Liver (tissue), 9 donors: Measurements from ENCODE around the gene SLC16A2. TPM values are rescaled to one million over a fixed set of nuclear protein-coding genes. Genes with fewer than 3 reads are reported as not detected.

Source experiments
- DNase-seq: peaks from one replicate; pipeline ENCODE4 v3.0.0-alpha.2; 2017; ENCODE audit warnings: low spot score
- H3K27ac ChIP-seq, 2 donors: one replicate each; pipeline ENCODE4 v1.7.0; 2013; ENCODE audit warnings: inconsistent platforms in 2 of 2, low read length in 2 of 2, control low read depth in 1 of 2, low read depth in 1 of 2, mild to moderate bottlenecking in 1 of 2
- H3K27me3 ChIP-seq, 4 donors: one replicate each; pipeline versions ENCODE4 v1.6.1 to v1.7.0; 2013; ENCODE audit warnings: low read length in 3 of 4, inconsistent platforms in 1 of 4, mild to moderate bottlenecking in 1 of 4, moderate library complexity in 1 of 4; ENCODE audit not compliant: control insufficient read depth in 4 of 4, insufficient read depth in 4 of 4
- H3K36me3 ChIP-seq, 4 donors: one replicate each; pipeline versions ENCODE4 v1.6.1 to v1.7.0; 2013; ENCODE audit warnings: low read length in 3 of 4, mild to moderate bottlenecking in 3 of 4, low read depth in 1 of 4, moderate library complexity in 1 of 4; ENCODE audit not compliant: control insufficient read depth in 4 of 4, insufficient read depth in 3 of 4
- H3K4me1 ChIP-seq, 4 donors: one replicate each; pipeline versions ENCODE4 v1.6.1 to v1.7.0; 2013; ENCODE audit warnings: low read length in 3 of 4, mild to moderate bottlenecking in 3 of 4, moderate library complexity in 1 of 4; ENCODE audit not compliant: control insufficient read depth in 4 of 4, insufficient read depth in 4 of 4
- H3K4me3 ChIP-seq, 3 donors: one replicate each; pipeline versions ENCODE4 v1.6.1 to v1.7.0; 2013; ENCODE audit warnings: low read length in 3 of 3, control low read depth in 1 of 3, low read depth in 1 of 3, mild to moderate bottlenecking in 1 of 3
- H3K9ac ChIP-seq, 2 donors: one replicate each; pipeline ENCODE4 v1.7.0; 2013; ENCODE audit warnings: low read length in 2 of 2, mild to moderate bottlenecking in 2 of 2, moderate library complexity in 2 of 2, control low read depth in 1 of 2, low read depth in 1 of 2
- H3K9me3 ChIP-seq, 4 donors: one replicate each; pipeline versions ENCODE4 v1.6.1 to v1.7.0; 2013; ENCODE audit warnings: low read length in 3 of 4; ENCODE audit not compliant: control insufficient read depth in 4 of 4
- ATF3 ChIP-seq: IDR thresholded peaks from 2 replicates; pipeline ENCODE4 v1.6.1; 2016; ENCODE audit warnings: antibody characterized with exemption
- EGR1 ChIP-seq, 2 donors: IDR thresholded peaks; 2 replicates each; pipeline ENCODE4 v1.6.1; 2016 to 2018; ENCODE audit warnings: antibody characterized with exemption in 2 of 2, low read depth in 2 of 2
- GABPA ChIP-seq, 2 donors: IDR thresholded peaks in 1 of 2; conservative IDR thresholded peaks in 1 of 2; 2 replicates each; pipeline ENCODE4 v1.6.1; 2016; ENCODE audit warnings: antibody characterized with exemption in 2 of 2, mild to moderate bottlenecking in 1 of 2, moderate library complexity in 1 of 2
- HNF4A ChIP-seq, 2 donors: conservative IDR thresholded peaks; 2 replicates each; pipeline ENCODE4 v1.6.1; 2016; ENCODE audit warnings: antibody characterized with exemption in 2 of 2, mild to moderate bottlenecking in 2 of 2
- JUND ChIP-seq, 2 donors: IDR thresholded peaks; 2 replicates each; pipeline ENCODE4 v1.6.1; 2016; ENCODE audit warnings: antibody characterized with exemption in 2 of 2
- REST ChIP-seq: IDR thresholded peaks from 2 replicates; pipeline ENCODE4 v1.6.1; 2016; ENCODE audit warnings: antibody characterized with exemption, mild to moderate bottlenecking
- RXRA ChIP-seq, 2 donors: IDR thresholded peaks; 2 replicates each; pipeline ENCODE4 v1.6.1; 2017 to 2018; ENCODE audit warnings: antibody characterized with exemption in 2 of 2, mild to moderate bottlenecking in 1 of 2
- SP1 ChIP-seq: IDR thresholded peaks from 2 replicates; pipeline ENCODE4 v1.6.1; 2018; ENCODE audit warnings: antibody characterized with exemption, mild to moderate bottlenecking
- YY1 ChIP-seq: IDR thresholded peaks from 2 replicates; pipeline ENCODE4 v1.6.1; 2016; ENCODE audit warnings: antibody characterized with exemption, mild to moderate bottlenecking
- ZBTB33 ChIP-seq: IDR thresholded peaks from 2 replicates; pipeline ENCODE4 v1.6.1; 2016; ENCODE audit warnings: antibody characterized with exemption
- WGBS: extraction: QIAGEN DNeasy Blood & Tissue Kit; methylation state at CpG from one replicate; pipeline ENCODE4 v1.1.7; 2013; 5-methylcytosine and 5-hydroxymethylcytosine counted together
- polyA plus RNA-seq, 2 donors: library from polyadenylated mRNA; stranded (reverse) in 1 of 2; unstranded in 1 of 2; fragments of 200-250 nt in 1 of 2; fragments of >200 nt in 1 of 2; fragmentation: Nextera tagmentation in 1 of 2; extraction: Ambion mirVana in 1 of 2; gene quantifications; one replicate each; pipeline versions ENCODE4 v1.2.1 to v1.2.3, GENCODE V29; 2013 to 2015
- total RNA-seq, 2 donors: library from RNA; depleted of rRNA; stranded (reverse); fragments of >200 nt; gene quantifications; one replicate each; pipeline ENCODE4 v1.2.3, GENCODE V29; 2014
- donor health status: healthy.
- donor health status: healthy.
- donor health status: healthy.
- donor health status: healthy.
- donor health status: healthy.

The SLC16A2 gene
- total and polyA plus RNA-seq, 4 donors: 10.0 to 32.7 (median 21.9) TPM

GRCh38 chrX:74419864-74420195, 1.5 kb upstream of the SLC16A2 start:
- Histone ChIP-seq H3K36me3 (no peaks in the 10 kb centered on the region), H3K27ac (peak overlapping the region; percentile 88 to 93), H3K4me3 (peak overlapping the region in 2 of 3 donors; percentile 66 to 75), H3K9me3 (no peaks in the 10 kb centered on the region), H3K4me1 (peaks cover 0 to 28% (median 11%) of the 10 kb centered on the region in 4 donors), H3K9ac (no peak overlapping the region), H3K27me3 (no peaks in the 10 kb centered on the region)
- TF ChIP-seq RXRA (IDR thresholded peaks at IDR 0.05): no peak
- TF ChIP-seq JUND (IDR thresholded peaks at IDR 0.05): no peak
- TF ChIP-seq ATF3: no peak
- no peak for TF ChIP-seq GABPA (IDR thresholded peaks at IDR 0.05 in 1 of 2, conservative IDR thresholded peaks at IDR 0.05 in 1 of 2)
- no peak for TF ChIP-seq SP1
- TF ChIP-seq EGR1 (IDR thresholded peaks at IDR 0.05; ENCODE audit: low read depth in 2 of 2): no peak
- no peak for TF ChIP-seq REST
- DNase-seq: no peak
- WGBS: 9% methylated on average over 20 of the region's 20 CpGs

GRCh38 chrX:74420196-74421035, 877 bp upstream of the SLC16A2 start:
- no peaks in the 10 kb centered on the region for H3K36me3 ChIP-seq
- H3K27ac ChIP-seq: peak overlapping the region; percentile 88 to 93
- DNase-seq: peak; percentile 36
- TF ChIP-seq JUND (IDR thresholded peaks at IDR 0.05): no peak
- TF ChIP-seq HNF4A (conservative IDR thresholded peaks at IDR 0.05): peak; percentile 15 to 20
- TF ChIP-seq ZBTB33: no peak
- TF ChIP-seq YY1: no peak
- WGBS: 2% methylated on average over 54 of the region's 54 CpGs
- peak overlapping the region; percentile 47 to 75 (median 74) for H3K4me3 ChIP-seq
- H3K9ac ChIP-seq: peak overlapping the region; percentile 43 to 47
- no peaks in the 10 kb centered on the region for H3K27me3 ChIP-seq
- H3K4me1 ChIP-seq: peaks cover 0 to 31% (median 16%) of the 10 kb centered on the region in 4 donors
- no peaks in the 10 kb centered on the region for H3K9me3 ChIP-seq
